Pancreas (tissue), 10 donors: ENCODE data around the gene COL2A1. TPM values are rescaled to one million over a fixed set of nuclear protein-coding genes. Genes with fewer than 3 reads are reported as not detected.
A peak's percentile ranks its signal among the peaks of the same experiment; 100 is the strongest.

ENCODE experiments used
- ATAC-seq, 4 donors: fragments of 200-7000 bp; cut with Tn5 transposase; one replicate each; pipeline versions ENCODE4 v1.8.0 to v1.9.1; 2020; ENCODE audit warnings: mild to moderate bottlenecking in 4 of 4, moderate library complexity in 4 of 4
- DNase-seq, 6 donors: peaks; one replicate each; pipeline ENCODE4 v3.0.0-alpha.2; 2020
- FAIRE-seq: peaks from 2 replicates; lab custom pipeline; 2012; peaks lifted over from hg19 to GRCh38; lab: Jason Lieb, UNC
- H3K27ac ChIP-seq, 4 donors: fragments of 200-600 bp; sonication (generic); 1 replicate in 3 of 4; 2 replicates in 1 of 4; pipeline versions ENCODE4 v1.5.0 to v1.8.0; 2020
- H3K27me3 ChIP-seq, 4 donors: fragments of 200-600 bp; one replicate each; pipeline ENCODE4 v1.8.0; 2021
- H3K36me3 ChIP-seq, 3 donors: fragments of 200-600 bp; sonication (generic) in 1 of 3; one replicate each; pipeline versions ENCODE4 v1.5.0 to v1.8.0; 2020 to 2021
- H3K4me1 ChIP-seq, 3 donors: fragments of 200-600 bp; one replicate each; pipeline ENCODE4 v1.8.0; 2021
- H3K4me3 ChIP-seq, 4 donors: fragments of 200-600 bp; sonication (generic) in 2 of 4; one replicate each; pipeline versions ENCODE4 v1.5.0 to v1.8.0; 2020 to 2021
- H3K9me3 ChIP-seq, 4 donors: fragments of 200-600 bp; one replicate each; pipeline ENCODE4 v1.8.0; 2021
- WGBS, 2 donors: extraction: QIAGEN DNeasy Blood & Tissue Kit; methylation state at CpG; one replicate each; pipeline ENCODE4 v1.1.7; 2013; 5-methylcytosine and 5-hydroxymethylcytosine counted together
- intact Hi-C, 3 donors: fragments of 100-400 bp; cut with DNase I; formaldehyde crosslinking; loops; one replicate each; pipeline versions ENCODE4 v1.11.1 to v1.14.2; 2022
- polyA plus RNA-seq, 2 donors: library from polyadenylated mRNA; stranded (reverse); fragments of 200-250 nt; gene quantifications; one replicate each; pipeline ENCODE4 v1.2.3, GENCODE V29; 2013
- total RNA-seq, 6 donors: library from RNA; stranded (reverse); fragmentation: NEBNext Ultra II Directional in 4 of 6; extraction: Animal tissue kit (Norgen Biotek cat#: 25700) in 4 of 6; gene quantifications; one replicate each; pipeline versions ENCODE4 v1.2.1 to v1.2.4, GENCODE V29; 2021 to 2023
- TF ChIP-seq, protein P1 (sequence below), 4 donors: fragments of 200-600 bp; sonication (generic) in 3 of 4; IDR thresholded peaks; one replicate each; pipeline versions ENCODE4 v1.5.0 to v1.8.0; 2021; ENCODE audit warnings: antibody characterized with exemption in 4 of 4
- donor health status: healthy with polysubstance abuse.
- donor health status: DM: no; HTN: no; CAD: no; lungs with moderate emphysema.
- donor health status: DM: no; HTN: no; CAD: no.
- donor health status: control.
- donor health status: control.
- donor health status: Bipolar disorder and iron deficiency.
- donor health status: DM: yes; HTN: yes; CAD: no.
- donor health status: DM: no; HTN: no; CAD: no.
- donor health status: DM: no; HTN: no; CAD: no.
- donor health status: DM: yes; HTN: yes; CAD: no.

The COL2A1 gene
- total and polyA plus RNA-seq, 8 donors, result 0.04 to 0.12 (median 0.06) TPM; not detected in 5

GRCh38 chr12:47950856-47951468, 53.3 kb downstream of the COL2A1 start:
- Histone ChIP-seq H3K27me3 (no peaks in the 10 kb centered on the region), H3K27ac (no peak overlapping the region), H3K4me1 (no peaks in the 10 kb centered on the region), H3K9me3 (no peaks in the 10 kb centered on the region), H3K4me3 (no peak overlapping the region), H3K36me3 (no peaks in the 10 kb centered on the region)
- ATAC-seq (no peak), DNase-seq (no peak), FAIRE-seq (no peak)
- TF ChIP-seq, protein P1, sequence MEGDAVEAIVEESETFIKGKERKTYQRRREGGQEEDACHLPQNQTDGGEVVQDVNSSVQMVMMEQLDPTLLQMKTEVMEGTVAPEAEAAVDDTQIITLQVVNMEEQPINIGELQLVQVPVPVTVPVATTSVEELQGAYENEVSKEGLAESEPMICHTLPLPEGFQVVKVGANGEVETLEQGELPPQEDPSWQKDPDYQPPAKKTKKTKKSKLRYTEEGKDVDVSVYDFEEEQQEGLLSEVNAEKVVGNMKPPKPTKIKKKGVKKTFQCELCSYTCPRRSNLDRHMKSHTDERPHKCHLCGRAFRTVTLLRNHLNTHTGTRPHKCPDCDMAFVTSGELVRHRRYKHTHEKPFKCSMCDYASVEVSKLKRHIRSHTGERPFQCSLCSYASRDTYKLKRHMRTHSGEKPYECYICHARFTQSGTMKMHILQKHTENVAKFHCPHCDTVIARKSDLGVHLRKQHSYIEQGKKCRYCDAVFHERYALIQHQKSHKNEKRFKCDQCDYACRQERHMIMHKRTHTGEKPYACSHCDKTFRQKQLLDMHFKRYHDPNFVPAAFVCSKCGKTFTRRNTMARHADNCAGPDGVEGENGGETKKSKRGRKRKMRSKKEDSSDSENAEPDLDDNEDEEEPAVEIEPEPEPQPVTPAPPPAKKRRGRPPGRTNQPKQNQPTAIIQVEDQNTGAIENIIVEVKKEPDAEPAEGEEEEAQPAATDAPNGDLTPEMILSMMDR (IDR thresholded peaks at IDR 0.05), result no peak
- WGBS, 2 donors, result 62 to 75% methylated on average over 8 of the region's 8 CpGs
- intact Hi-C loops, result loop anchor here in 1 of 3 donors (10.0 kb wide), 1 partner anchor 214 kb away; no protein-coding TSS in a partner anchor

DNA sequence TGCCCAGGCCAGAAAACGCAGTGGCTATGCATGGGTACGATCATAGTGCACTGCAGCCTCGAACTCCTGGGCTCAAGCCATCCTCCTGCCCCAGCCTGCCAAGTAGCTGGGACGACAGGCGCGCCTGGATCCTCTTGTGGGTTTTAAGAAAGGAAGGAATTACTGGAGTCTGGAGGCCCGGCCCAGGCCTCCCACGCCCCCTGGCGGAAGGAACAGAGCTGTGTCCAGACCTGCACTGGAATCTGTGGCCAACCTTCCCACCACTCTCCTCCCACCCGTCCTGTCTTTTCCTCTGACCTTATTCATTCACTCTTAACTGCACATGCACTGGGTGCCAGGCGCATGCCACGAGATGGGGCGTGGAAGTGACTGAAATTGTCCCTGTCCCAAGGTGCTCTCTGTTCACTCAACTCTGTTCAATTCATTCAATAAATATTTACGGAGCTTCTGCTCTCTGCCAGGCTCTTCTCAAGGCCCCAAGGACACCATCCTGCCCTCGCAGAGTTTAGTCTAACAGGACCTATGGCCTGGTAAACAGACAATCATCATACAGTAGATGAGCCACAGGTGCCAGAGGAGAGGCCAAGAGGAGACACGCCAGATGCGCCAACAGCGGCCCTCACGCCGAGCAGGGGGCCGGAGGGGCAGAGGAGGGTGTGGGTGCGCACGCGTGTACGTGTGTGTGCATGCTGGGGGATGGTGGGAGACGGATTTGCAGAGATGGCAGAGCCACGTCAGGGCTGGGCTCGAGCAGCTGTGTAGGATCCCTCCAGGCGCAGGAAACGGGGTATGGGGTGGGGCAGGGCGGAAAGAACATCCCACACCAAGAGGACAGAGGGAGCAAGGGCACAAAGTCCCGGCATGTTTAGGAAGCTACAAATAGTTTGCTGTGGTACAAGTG, 54.6 kb downstream of the COL2A1 start:
- no peak for FAIRE-seq

GRCh38 chr12:47947341-47947740, 56.9 kb downstream of the COL2A1 start:
- H3K27ac ChIP-seq, result no peak overlapping the region
- H3K9me3 ChIP-seq, result no peaks in the 10 kb centered on the region
- no peak for ATAC-seq
- no peaks in the 10 kb centered on the region for H3K27me3 ChIP-seq
- intact Hi-C loops, result no loop called here
- FAIRE-seq, result no peak
- no peaks in the 10 kb centered on the region for H3K36me3 ChIP-seq
- H3K4me1 ChIP-seq, result no peaks in the 10 kb centered on the region
- no peak for DNase-seq
- H3K4me3 ChIP-seq, result no peak overlapping the region
- TF ChIP-seq, protein P1 (IDR thresholded peaks at IDR 0.05), result no peak
- 87% methylated on average over 12 of the region's 12 CpGs for WGBS, 2 donors

More for the DNA sequence above, 54.6 kb downstream of the COL2A1 start:
- DNase-seq (peak; percentile 56 to 89 (median 78)), ATAC-seq (peak; percentile 95 to 99 (median 96))
- Histone ChIP-seq H3K9me3 (no peaks in the 10 kb centered on the region), H3K27me3 (no peaks in the 10 kb centered on the region), H3K4me1 (no peaks in the 10 kb centered on the region), H3K27ac (no peak overlapping the region), H3K4me3 (no peak overlapping the region), H3K36me3 (no peaks in the 10 kb centered on the region)
- WGBS, 2 donors, result 47 to 49% methylated on average over 32 of the region's 32 CpGs
- intact Hi-C loops, result loop anchor here in 1 of 3 donors (10.0 kb wide), 1 partner anchor 215 kb away; no protein-coding TSS in a partner anchor
- TF ChIP-seq, protein P1 (IDR thresholded peaks at IDR 0.05), result peak; percentile 78 to 87 (median 82)

DNA sequence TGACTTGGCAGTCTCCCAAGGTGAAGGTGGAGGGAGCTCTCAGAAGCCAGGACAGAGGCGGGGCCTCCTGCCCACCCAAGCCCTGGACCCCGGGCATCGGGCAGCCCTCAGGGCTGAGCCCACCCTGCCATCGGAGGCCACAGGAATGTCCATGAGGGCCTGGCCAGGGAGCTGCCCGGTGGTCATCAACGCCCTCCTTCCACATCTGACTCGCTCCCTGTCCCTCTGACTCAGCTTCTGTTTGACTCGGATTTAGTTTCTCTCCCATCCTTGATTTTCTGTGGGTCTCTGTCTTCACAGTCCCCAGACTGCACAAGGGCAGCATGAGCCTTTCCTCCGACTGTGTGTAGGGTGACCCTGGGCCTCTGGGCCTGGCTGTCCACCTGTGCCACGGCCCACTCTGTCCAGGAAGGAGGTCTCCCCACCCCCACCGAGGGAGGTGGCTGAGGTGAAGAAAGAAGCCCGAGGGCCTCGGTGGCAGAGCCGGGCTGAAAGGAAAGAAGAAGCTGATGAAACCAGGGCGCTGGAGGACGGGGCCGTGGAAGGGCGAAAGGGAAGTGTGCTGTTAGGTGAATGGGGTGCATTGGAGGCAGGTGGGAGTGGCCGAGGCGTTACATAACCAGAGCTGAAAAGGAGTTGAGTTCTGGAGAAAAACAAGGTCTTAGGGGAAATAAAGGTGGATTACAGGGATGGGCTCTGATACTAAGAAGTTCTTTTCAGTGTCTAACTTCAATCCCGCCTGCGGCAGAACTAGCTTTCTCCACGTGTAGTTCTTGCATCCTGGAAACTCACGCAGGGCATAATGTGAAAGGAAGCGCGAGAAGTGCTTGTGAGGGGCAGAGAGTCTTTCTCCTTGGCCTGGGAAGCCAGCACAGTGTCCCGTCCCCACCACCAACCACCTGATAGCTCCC, 57.6 kb downstream of the COL2A1 start:
- DNase-seq (no peak), ATAC-seq (no peak), FAIRE-seq (no peak)
- Histone ChIP-seq H3K27ac (no peak overlapping the region), H3K4me1 (peaks cover 0 to 4% (median 0%) of the 10 kb centered on the region in 3 donors), H3K27me3 (peaks cover 0 to 4% (median 0%) of the 10 kb centered on the region in 4 donors), H3K4me3 (no peak overlapping the region), H3K9me3 (no peaks in the 10 kb centered on the region), H3K36me3 (no peaks in the 10 kb centered on the region)
- WGBS, 2 donors, result 71 to 73% methylated on average over 27 of the region's 27 CpGs
- TF ChIP-seq, protein P1 (IDR thresholded peaks at IDR 0.05), result no peak
- intact Hi-C loops, result no loop called here
